Measurements from ENCODE around the gene SUPT6H.

- TF ChIP-seq POLR2A (IDR thresholded peaks at IDR 0.05) (no peak), POLR2AphosphoS5 (IDR thresholded peaks at IDR 0.05) (no peak)
- TF ChIP-seq, protein P1, sequence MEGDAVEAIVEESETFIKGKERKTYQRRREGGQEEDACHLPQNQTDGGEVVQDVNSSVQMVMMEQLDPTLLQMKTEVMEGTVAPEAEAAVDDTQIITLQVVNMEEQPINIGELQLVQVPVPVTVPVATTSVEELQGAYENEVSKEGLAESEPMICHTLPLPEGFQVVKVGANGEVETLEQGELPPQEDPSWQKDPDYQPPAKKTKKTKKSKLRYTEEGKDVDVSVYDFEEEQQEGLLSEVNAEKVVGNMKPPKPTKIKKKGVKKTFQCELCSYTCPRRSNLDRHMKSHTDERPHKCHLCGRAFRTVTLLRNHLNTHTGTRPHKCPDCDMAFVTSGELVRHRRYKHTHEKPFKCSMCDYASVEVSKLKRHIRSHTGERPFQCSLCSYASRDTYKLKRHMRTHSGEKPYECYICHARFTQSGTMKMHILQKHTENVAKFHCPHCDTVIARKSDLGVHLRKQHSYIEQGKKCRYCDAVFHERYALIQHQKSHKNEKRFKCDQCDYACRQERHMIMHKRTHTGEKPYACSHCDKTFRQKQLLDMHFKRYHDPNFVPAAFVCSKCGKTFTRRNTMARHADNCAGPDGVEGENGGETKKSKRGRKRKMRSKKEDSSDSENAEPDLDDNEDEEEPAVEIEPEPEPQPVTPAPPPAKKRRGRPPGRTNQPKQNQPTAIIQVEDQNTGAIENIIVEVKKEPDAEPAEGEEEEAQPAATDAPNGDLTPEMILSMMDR (IDR thresholded peaks at IDR 0.05), result no peak
Measured at GRCh38 chr17:28749516-28750177, 87.6 kb downstream of the SUPT6H start.
